Skeletal muscle cell (primary cell): ENCODE measurements around the gene AGBL3.

Experiments used
- DNase-seq: peaks from one replicate; pipeline ENCODE4 v3.0.0-alpha.2; 2010; ENCODE audit warnings: low read depth
- H3K4me3 ChIP-seq: 2 replicates; pipeline ENCODE4 v1.5.1; 2011; ENCODE audit warnings: low read depth, mild to moderate bottlenecking, control low read depth, low read length, moderate library complexity

Gene AGBL3

GRCh38 chr7:134986363-134987251 lies at the start of gene AGBL3:
AGBL3 (plus strand) TSS chr7:134986508; CDS start chr7:134987934, 1,426 bp downstream.
- H3K4me3 ChIP-seq: peak within 1 kb of the TSS; percentile 95
- peak; percentile 89 for DNase-seq

GRCh38 chr7:134936893-134937510 lies 49.3 kb upstream of the AGBL3 start:
- DNase-seq: no peak
- H3K4me3 ChIP-seq: no peak overlapping the region

GRCh38 chr7:134938141-134938540 lies 48.2 kb upstream of the AGBL3 start:
- H3K4me3 ChIP-seq: no peak overlapping the region

GRCh38 chr7:134939136-134939535 lies 47.2 kb upstream of the AGBL3 start:
- H3K4me3 ChIP-seq: no peak overlapping the region
- DNase-seq: no peak

More at GRCh38 chr7:134938141-134938540, 48.2 kb upstream of the AGBL3 start:
- no peak for DNase-seq

GRCh38 chr7:134940729-134941128 lies 45.6 kb upstream of the AGBL3 start:
- no peak overlapping the region for H3K4me3 ChIP-seq
- no peak for DNase-seq

- DNase-seq: peak; percentile 73
- H3K4me3 ChIP-seq: no peak overlapping the region
Observed at GRCh38 chr7:134941185-134941900, 45.0 kb upstream of the AGBL3 start.

GRCh38 chr7:134941952-134942351 lies 44.4 kb upstream of the AGBL3 start:
- H3K4me3 ChIP-seq: no peak overlapping the region
- no peak for DNase-seq

- H3K4me3 ChIP-seq: no peak overlapping the region
- DNase-seq: no peak
Observed at GRCh38 chr7:134942690-134943466, 43.4 kb upstream of the AGBL3 start.

GRCh38 chr7:134943785-134944400 lies 42.4 kb upstream of the AGBL3 start:
- H3K4me3 ChIP-seq: no peak overlapping the region
- no peak for DNase-seq

- no peak for DNase-seq
- no peak overlapping the region for H3K4me3 ChIP-seq
Observed at GRCh38 chr7:134945691-134946090, 40.6 kb upstream of the AGBL3 start.

- H3K4me3 ChIP-seq: no peak overlapping the region
- DNase-seq: no peak
Observed at GRCh38 chr7:134946260-134946659, 40.0 kb upstream of the AGBL3 start.

GRCh38 chr7:134947329-134947728 lies 39.0 kb upstream of the AGBL3 start:
- no peak overlapping the region for H3K4me3 ChIP-seq
- no peak for DNase-seq

- H3K4me3 ChIP-seq: no peak overlapping the region
- no peak for DNase-seq
Observed at GRCh38 chr7:134947831-134948230, 38.5 kb upstream of the AGBL3 start.

- DNase-seq: no peak
- H3K4me3 ChIP-seq: no peak overlapping the region
Observed at GRCh38 chr7:134948246-134948645, 38.1 kb upstream of the AGBL3 start.

GRCh38 chr7:134948736-134949135 lies 37.6 kb upstream of the AGBL3 start:
- no peak overlapping the region for H3K4me3 ChIP-seq
- DNase-seq: no peak

GRCh38 chr7:134949171-134949570 lies 37.1 kb upstream of the AGBL3 start:
- no peak overlapping the region for H3K4me3 ChIP-seq
- DNase-seq: no peak

- H3K4me3 ChIP-seq: no peak overlapping the region
- DNase-seq: no peak
Observed at GRCh38 chr7:134954197-134955082, 31.9 kb upstream of the AGBL3 start.

- no peak for DNase-seq
- H3K4me3 ChIP-seq: no peak overlapping the region
Observed at GRCh38 chr7:134957005-134957404, 29.3 kb upstream of the AGBL3 start.
